HEK293 (cell line): ENCODE data around the gene PALS2.

Experiments used
- CTCF ChIA-PET: fragments of 350-600 bp; formaldehyde crosslinking; extraction: SDS; loops from one replicate; lab custom pipeline; 2021; ENCODE audit warnings: antibody characterized with exemption; lab: Yijun Ruan, JAX
- POLR2A ChIA-PET: fragments of 300-600 bp; formaldehyde crosslinking; extraction: SDS; loops from one replicate; lab custom pipeline; 2020; ENCODE audit warnings: antibody characterized with exemption, inconsistent platforms; lab: Yijun Ruan, JAX
- H3K27ac ChIP-seq: fragments of 200-500 bp; sonication (Bioruptor generic); 2 replicates; pipeline ENCODE4 v1.5.1; 2014; ENCODE audit warnings: low read depth, low read length, control low read depth, inconsistent platforms; ENCODE audit errors: extremely low read depth
- H3K36me3 ChIP-seq, 2 experiments: fragments of 200-500 bp in 1 of 2; sonication (Bioruptor generic) in 1 of 2; 1 replicate in 1 of 2; 2 replicates in 1 of 2; pipeline ENCODE4 v1.5.1; 2014 to 2017; ENCODE audit warnings: inconsistent platforms in 2 of 2, low read length in 2 of 2; ENCODE audit not compliant: control insufficient read depth in 2 of 2, insufficient read depth in 1 of 2
- H3K4me1 ChIP-seq: fragments of 200-500 bp; sonication (Bioruptor generic); 2 replicates; pipeline ENCODE4 v1.5.1; 2014; ENCODE audit warnings: mild to moderate bottlenecking, low read length, inconsistent platforms; ENCODE audit not compliant: control insufficient read depth, insufficient read depth
- H3K4me3 ChIP-seq: 2 replicates; pipeline ENCODE4 v1.5.1; 2011; ENCODE audit warnings: low read depth, mild to moderate bottlenecking, control low read depth, low read length, moderate library complexity
- H3K9me3 ChIP-seq: fragments of 200-500 bp; sonication (Bioruptor generic); 2 replicates; pipeline ENCODE4 v1.5.1; 2014; ENCODE audit warnings: low read depth, low read length, inconsistent platforms; ENCODE audit not compliant: control insufficient read depth, insufficient read depth
- BCL11A ChIP-seq: fragments of 450-650 bp; formaldehyde crosslinking; IDR thresholded peaks from 2 replicates; pipeline ENCODE4 v1.5.1; 2016; ENCODE audit warnings: low read depth, missing biosample characterization, missing genetic modification characterization
- CTCF ChIP-seq: fragments of 450-650 bp; formaldehyde crosslinking; IDR thresholded peaks from 2 replicates; pipeline ENCODE4 v1.5.1; 2016; ENCODE audit warnings: missing biosample characterization, missing genetic modification characterization
- GLI2 ChIP-seq: fragments of 450-650 bp; formaldehyde crosslinking; IDR thresholded peaks from 2 replicates; pipeline ENCODE4; 2017; ENCODE audit warnings: missing biosample characterization, missing genetic modification characterization, low read depth, borderline replicate concordance
- KLF10 ChIP-seq: fragments of 450-650 bp; IDR thresholded peaks from 2 replicates; pipeline ENCODE4 v1.5.1; 2018; ENCODE audit warnings: missing biosample characterization, mild to moderate bottlenecking, missing genetic modification characterization
- PRDM6 ChIP-seq: fragments of 450-650 bp; formaldehyde crosslinking; IDR thresholded peaks from 2 replicates; pipeline ENCODE4 v1.5.1; 2017; ENCODE audit warnings: missing biosample characterization, missing genetic modification characterization
- RBAK ChIP-seq: fragments of 450-650 bp; formaldehyde crosslinking; IDR thresholded peaks from 2 replicates; pipeline ENCODE4 v1.5.1; 2016; ENCODE audit warnings: missing biosample characterization, missing genetic modification characterization
- SALL2 ChIP-seq: fragments of 450-650 bp; formaldehyde crosslinking; IDR thresholded peaks from 2 replicates; pipeline ENCODE4 v1.5.0; 2017; ENCODE audit warnings: missing biosample characterization, mild to moderate bottlenecking, missing genetic modification characterization, borderline replicate concordance
- ZBTB7A ChIP-seq: fragments of 450-650 bp; formaldehyde crosslinking; IDR thresholded peaks from 2 replicates; pipeline ENCODE4 v1.5.1; 2016; ENCODE audit warnings: low read depth, missing biosample characterization, missing genetic modification characterization
- ZEB2 ChIP-seq: fragments of 450-650 bp; formaldehyde crosslinking; IDR thresholded peaks from 2 replicates; pipeline ENCODE4 v1.5.1; 2016; ENCODE audit warnings: missing biosample characterization, missing genetic modification characterization
- ZFHX2 ChIP-seq: fragments of 450-650 bp; formaldehyde crosslinking; conservative IDR thresholded peaks from 2 replicates; pipeline ENCODE4 v1.5.1; 2016; ENCODE audit warnings: missing biosample characterization, missing genetic modification characterization
- ZNF140 ChIP-seq: fragments of 450-650 bp; formaldehyde crosslinking; IDR thresholded peaks from 2 replicates; pipeline ENCODE4 v1.5.1; 2016; ENCODE audit warnings: missing biosample characterization, missing genetic modification characterization
- ZNF514 ChIP-seq: fragments of 450-650 bp; formaldehyde crosslinking; IDR thresholded peaks from 2 replicates; pipeline ENCODE4 v1.5.1; 2016; ENCODE audit warnings: missing biosample characterization, missing genetic modification characterization
- ZNF610 ChIP-seq: fragments of 450-650 bp; formaldehyde crosslinking; IDR thresholded peaks from 2 replicates; pipeline ENCODE4 v1.5.1; 2016; ENCODE audit warnings: missing biosample characterization, missing genetic modification characterization, borderline replicate concordance
- ZSCAN30 ChIP-seq: fragments of 450-650 bp; IDR thresholded peaks from 2 replicates; pipeline ENCODE4 v1.5.1; 2018; ENCODE audit warnings: missing biosample characterization, mild to moderate bottlenecking, missing genetic modification characterization, moderate library complexity
- ZSCAN5A ChIP-seq: fragments of 450-650 bp; formaldehyde crosslinking; IDR thresholded peaks from 2 replicates; pipeline ENCODE4 v1.5.1; 2016; ENCODE audit warnings: missing biosample characterization, missing genetic modification characterization
- ZXDB ChIP-seq: fragments of 450-650 bp; formaldehyde crosslinking; IDR thresholded peaks from 2 replicates; pipeline ENCODE4 v1.5.1; 2016; ENCODE audit warnings: missing biosample characterization, missing genetic modification characterization
- TF ChIP-seq, protein P1 (sequence below): fragments of 450-650 bp; formaldehyde crosslinking; IDR thresholded peaks from 2 replicates; pipeline ENCODE4 v1.5.1; 2016; ENCODE audit warnings: missing biosample characterization, missing genetic modification characterization, borderline replicate concordance
- TF ChIP-seq, protein P2 (sequence below): fragments of 450-650 bp; formaldehyde crosslinking; IDR thresholded peaks from 2 replicates; pipeline ENCODE4 v1.5.1; 2016; ENCODE audit warnings: missing biosample characterization, missing genetic modification characterization
- TF ChIP-seq, protein P3 (sequence below): fragments of 450-650 bp; formaldehyde crosslinking; IDR thresholded peaks from 2 replicates; pipeline ENCODE4 v1.5.1; 2017; ENCODE audit warnings: missing biosample characterization, missing genetic modification characterization
- TF ChIP-seq, protein P4 (sequence below): sonication (generic); formaldehyde crosslinking; IDR thresholded peaks from 2 replicates; pipeline ENCODE4 v1.8.1; 2022; ENCODE audit warnings: mild to moderate bottlenecking, moderate library complexity, missing genetic modification reagents

The PALS2 gene

GRCh38 chr7:24609570-24609969 is 36.3 kb downstream of the PALS2 start (continued):
- TF ChIP-seq ZSCAN5A (tag by site-specific recombination) = no peak
- TF ChIP-seq ZXDB (tag by site-specific recombination) = no peak
- TF ChIP-seq, protein P1, sequence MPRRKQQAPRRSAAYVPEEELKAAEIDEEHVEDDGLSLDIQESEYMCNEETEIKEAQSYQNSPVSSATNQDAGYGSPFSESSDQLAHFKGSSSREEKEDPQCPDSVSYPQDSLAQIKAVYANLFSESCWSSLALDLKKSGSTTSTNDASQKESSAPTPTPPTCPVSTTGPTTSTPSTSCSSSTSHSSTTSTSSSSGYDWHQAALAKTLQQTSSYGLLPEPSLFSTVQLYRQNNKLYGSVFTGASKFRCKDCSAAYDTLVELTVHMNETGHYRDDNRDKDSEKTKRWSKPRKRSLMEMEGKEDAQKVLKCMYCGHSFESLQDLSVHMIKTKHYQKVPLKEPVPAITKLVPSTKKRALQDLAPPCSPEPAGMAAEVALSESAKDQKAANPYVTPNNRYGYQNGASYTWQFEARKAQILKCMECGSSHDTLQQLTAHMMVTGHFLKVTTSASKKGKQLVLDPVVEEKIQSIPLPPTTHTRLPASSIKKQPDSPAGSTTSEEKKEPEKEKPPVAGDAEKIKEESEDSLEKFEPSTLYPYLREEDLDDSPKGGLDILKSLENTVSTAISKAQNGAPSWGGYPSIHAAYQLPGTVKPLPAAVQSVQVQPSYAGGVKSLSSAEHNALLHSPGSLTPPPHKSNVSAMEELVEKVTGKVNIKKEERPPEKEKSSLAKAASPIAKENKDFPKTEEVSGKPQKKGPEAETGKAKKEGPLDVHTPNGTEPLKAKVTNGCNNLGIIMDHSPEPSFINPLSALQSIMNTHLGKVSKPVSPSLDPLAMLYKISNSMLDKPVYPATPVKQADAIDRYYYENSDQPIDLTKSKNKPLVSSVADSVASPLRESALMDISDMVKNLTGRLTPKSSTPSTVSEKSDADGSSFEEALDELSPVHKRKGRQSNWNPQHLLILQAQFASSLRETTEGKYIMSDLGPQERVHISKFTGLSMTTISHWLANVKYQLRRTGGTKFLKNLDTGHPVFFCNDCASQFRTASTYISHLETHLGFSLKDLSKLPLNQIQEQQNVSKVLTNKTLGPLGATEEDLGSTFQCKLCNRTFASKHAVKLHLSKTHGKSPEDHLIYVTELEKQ (tag by site-specific recombination) = no peak
- TF ChIP-seq ZNF140 (tag by site-specific recombination) = no peak
- no peak for TF ChIP-seq BCL11A (tag by site-specific recombination)

GRCh38 chr7:24611130-24611529 is 37.9 kb downstream of the PALS2 start:
- no peaks in the 10 kb centered on the region for H3K36me3 ChIP-seq
- ChIA-PET CTCF (interaction anchor here (0.7 to 0.9 kb wide), 2 partner anchors 34 to 144 kb away, joined by 3 read pairs; no protein-coding TSS in a partner anchor), POLR2A (no interaction called here)
- H3K9me3 ChIP-seq = no peaks in the 10 kb centered on the region
- no peak overlapping the region for H3K27ac ChIP-seq
- H3K4me1 ChIP-seq = peaks cover 16% of the 10 kb centered on the region; the same call in 1 of the 2 replicates
- no peak overlapping the region for H3K4me3 ChIP-seq
- TF ChIP-seq ZFHX2 (tag by site-specific recombination) = no peak
- TF ChIP-seq GLI2 (tag by site-specific recombination) = no peak
- no peak for TF ChIP-seq ZBTB7A
- no peak for TF ChIP-seq RBAK (tag by site-specific recombination)
- TF ChIP-seq ZSCAN30 (tag by site-specific recombination) = no peak
- TF ChIP-seq KLF10 (tag by site-specific recombination) = no peak
- TF ChIP-seq, protein P2, sequence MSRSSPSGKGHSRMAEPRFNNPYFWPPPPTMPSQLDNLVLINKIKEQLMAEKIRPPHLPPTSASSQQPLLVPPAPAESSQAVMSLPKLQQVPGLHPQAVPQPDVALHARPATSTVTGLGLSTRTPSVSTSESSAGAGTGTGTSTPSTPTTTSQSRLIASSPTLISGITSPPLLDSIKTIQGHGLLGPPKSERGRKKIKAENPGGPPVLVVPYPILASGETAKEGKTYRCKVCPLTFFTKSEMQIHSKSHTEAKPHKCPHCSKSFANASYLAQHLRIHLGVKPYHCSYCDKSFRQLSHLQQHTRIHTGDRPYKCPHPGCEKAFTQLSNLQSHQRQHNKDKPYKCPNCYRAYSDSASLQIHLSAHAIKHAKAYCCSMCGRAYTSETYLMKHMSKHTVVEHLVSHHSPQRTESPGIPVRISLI = no peak
- TF ChIP-seq, protein P3, sequence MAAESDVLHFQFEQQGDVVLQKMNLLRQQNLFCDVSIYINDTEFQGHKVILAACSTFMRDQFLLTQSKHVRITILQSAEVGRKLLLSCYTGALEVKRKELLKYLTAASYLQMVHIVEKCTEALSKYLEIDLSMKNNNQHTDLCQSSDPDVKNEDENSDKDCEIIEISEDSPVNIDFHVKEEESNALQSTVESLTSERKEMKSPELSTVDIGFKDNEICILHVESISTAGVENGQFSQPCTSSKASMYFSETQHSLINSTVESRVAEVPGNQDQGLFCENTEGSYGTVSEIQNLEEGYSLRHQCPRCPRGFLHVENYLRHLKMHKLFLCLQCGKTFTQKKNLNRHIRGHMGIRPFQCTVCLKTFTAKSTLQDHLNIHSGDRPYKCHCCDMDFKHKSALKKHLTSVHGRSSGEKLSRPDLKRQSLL = no peak
- no peak for TF ChIP-seq ZNF610
- TF ChIP-seq PRDM6 = no peak
- no peak for TF ChIP-seq ZSCAN5A (tag by site-specific recombination)
- no peak for TF ChIP-seq SALL2 (tag by site-specific recombination)
- no peak for TF ChIP-seq CTCF
- TF ChIP-seq ZNF514 (tag by site-specific recombination) = no peak
- TF ChIP-seq, protein P4, sequence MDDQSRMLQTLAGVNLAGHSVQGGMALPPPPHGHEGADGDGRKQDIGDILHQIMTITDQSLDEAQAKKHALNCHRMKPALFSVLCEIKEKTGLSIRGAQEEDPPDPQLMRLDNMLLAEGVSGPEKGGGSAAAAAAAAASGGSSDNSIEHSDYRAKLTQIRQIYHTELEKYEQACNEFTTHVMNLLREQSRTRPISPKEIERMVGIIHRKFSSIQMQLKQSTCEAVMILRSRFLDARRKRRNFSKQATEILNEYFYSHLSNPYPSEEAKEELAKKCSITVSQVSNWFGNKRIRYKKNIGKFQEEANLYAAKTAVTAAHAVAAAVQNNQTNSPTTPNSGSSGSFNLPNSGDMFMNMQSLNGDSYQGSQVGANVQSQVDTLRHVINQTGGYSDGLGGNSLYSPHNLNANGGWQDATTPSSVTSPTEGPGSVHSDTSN = no peak
- TF ChIP-seq ZEB2 (tag by site-specific recombination) = no peak
